ENCODE data around the gene TTC39A. TPM values are rescaled to one million over a fixed set of nuclear protein-coding genes. Genes with fewer than 3 reads are reported as not detected.

Gene TTC39A
- total RNA-seq, 1 experiment from 2014 or later, result 15.4 TPM

GRCh38 chr1:51329443-51330325 lies 678 bp downstream of the TTC39A start (continued):
- TF ChIP-seq CEBPB (IDR thresholded peaks at IDR 0.05; ENCODE audit: low read depth) (no peak), POLR2A (IDR thresholded peaks at IDR 0.05; ENCODE audit: borderline replicate concordance, extremely low read depth, insufficient read depth, insufficient read length) (no peak), SP1 (IDR thresholded peaks at IDR 0.05; ENCODE audit: low read depth) (no peak)
- TF ChIP-seq, protein P1, sequence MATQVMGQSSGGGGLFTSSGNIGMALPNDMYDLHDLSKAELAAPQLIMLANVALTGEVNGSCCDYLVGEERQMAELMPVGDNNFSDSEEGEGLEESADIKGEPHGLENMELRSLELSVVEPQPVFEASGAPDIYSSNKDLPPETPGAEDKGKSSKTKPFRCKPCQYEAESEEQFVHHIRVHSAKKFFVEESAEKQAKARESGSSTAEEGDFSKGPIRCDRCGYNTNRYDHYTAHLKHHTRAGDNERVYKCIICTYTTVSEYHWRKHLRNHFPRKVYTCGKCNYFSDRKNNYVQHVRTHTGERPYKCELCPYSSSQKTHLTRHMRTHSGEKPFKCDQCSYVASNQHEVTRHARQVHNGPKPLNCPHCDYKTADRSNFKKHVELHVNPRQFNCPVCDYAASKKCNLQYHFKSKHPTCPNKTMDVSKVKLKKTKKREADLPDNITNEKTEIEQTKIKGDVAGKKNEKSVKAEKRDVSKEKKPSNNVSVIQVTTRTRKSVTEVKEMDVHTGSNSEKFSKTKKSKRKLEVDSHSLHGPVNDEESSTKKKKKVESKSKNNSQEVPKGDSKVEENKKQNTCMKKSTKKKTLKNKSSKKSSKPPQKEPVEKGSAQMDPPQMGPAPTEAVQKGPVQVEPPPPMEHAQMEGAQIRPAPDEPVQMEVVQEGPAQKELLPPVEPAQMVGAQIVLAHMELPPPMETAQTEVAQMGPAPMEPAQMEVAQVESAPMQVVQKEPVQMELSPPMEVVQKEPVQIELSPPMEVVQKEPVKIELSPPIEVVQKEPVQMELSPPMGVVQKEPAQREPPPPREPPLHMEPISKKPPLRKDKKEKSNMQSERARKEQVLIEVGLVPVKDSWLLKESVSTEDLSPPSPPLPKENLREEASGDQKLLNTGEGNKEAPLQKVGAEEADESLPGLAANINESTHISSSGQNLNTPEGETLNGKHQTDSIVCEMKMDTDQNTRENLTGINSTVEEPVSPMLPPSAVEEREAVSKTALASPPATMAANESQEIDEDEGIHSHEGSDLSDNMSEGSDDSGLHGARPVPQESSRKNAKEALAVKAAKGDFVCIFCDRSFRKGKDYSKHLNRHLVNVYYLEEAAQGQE (IDR thresholded peaks at IDR 0.05; ENCODE audit: low read depth), result no peak

DNA sequence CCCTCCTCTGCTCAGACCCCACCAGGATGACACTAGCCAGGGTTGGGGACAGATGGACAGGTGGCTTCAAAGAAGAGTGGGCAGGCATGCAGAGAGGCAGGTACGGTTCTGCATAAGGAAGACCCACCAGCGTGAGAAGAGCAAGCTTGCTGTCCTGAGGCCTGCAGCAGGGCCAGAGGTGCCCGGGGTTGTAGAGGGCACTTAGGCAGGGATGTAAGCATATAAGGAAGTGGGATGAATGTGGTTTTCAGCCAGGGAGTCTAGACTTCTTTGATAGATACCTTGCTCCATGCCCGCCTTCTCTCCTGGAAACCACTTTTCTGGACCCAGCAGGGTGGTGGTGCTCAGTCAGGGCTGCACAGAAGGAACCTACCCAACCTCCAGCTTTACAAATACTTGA lies 1.4 kb downstream of the TTC39A start:
- BruUV-seq (replicated peaks), result no TSS peak
- Histone ChIP-seq H3K27me3 (ENCODE audit: insufficient read depth, low read length) (no peaks in the 10 kb centered on the region), H3K9me3 (ENCODE audit: control insufficient read depth in 1 of 2, insufficient read depth in 1 of 2, low read depth in 1 of 2, low read length in 2 of 2) (no peaks in the 10 kb centered on the region), H3K79me2 (ENCODE audit: insufficient read depth, low read length) (peaks cover 2% of the 10 kb centered on the region; the same call in 1 of the 2 replicates), H3K4me2 (ENCODE audit: low read length) (peak overlapping the region; percentile 85), H4K20me1 (ENCODE audit: insufficient read depth) (no peaks in the 10 kb centered on the region), H3K27ac (ENCODE audit: low read depth, low read length) (no peak overlapping the region), H3K36me3 (ENCODE audit: control insufficient read depth in 1 of 2, insufficient read depth in 2 of 2, low read length in 2 of 2) (no peaks in the 10 kb centered on the region), H3K4me1 (ENCODE audit: control insufficient read depth in 1 of 2, insufficient read depth in 2 of 2, low read length in 2 of 2) (peaks cover 22 to 53% of the 10 kb centered on the region in 2 experiments), H2AFZ (ENCODE audit: low read depth, low read length, poor library complexity, severe bottlenecking) (no peak overlapping the region), H3K9ac (ENCODE audit: low read length) (no peak overlapping the region), H3K9me2 (ENCODE audit: insufficient read depth) (no peaks in the 10 kb centered on the region), H3K4me3 (replicated peaks in 1 of 2; ENCODE audit: low read depth in 1 of 2, low read length in 2 of 2) (no peak overlapping the region)
- ATAC-seq (no peak), DNase-seq (ENCODE audit: low read depth, low spot score) (no peak)
- ChIA-PET CTCF (interaction anchor here (0.7 kb wide), 1 partner anchor 8 kb away, joined by 3 read pairs; no protein-coding TSS in a partner anchor), POLR2A (no interaction called here), RAD21 (ENCODE audit: low non-redundant PET in 1 of 2, low total read pairs in 2 of 2, uncharacterized antibody in 2 of 2, unreplicated experiment in 2 of 2) (no interaction called here)
- intact Hi-C loops (cut with micrococcal nuclease), result no loop called here
- no peak for TF ChIP-seq SRF (IDR thresholded peaks at IDR 0.05; ENCODE audit: low read depth)
- TF ChIP-seq ELF1 (IDR thresholded peaks at IDR 0.05; ENCODE audit: borderline replicate concordance, low read depth), result no peak
- no peak for TF ChIP-seq SIN3A (IDR thresholded peaks at IDR 0.05; ENCODE audit: low read depth)
- TF ChIP-seq, protein P2, sequence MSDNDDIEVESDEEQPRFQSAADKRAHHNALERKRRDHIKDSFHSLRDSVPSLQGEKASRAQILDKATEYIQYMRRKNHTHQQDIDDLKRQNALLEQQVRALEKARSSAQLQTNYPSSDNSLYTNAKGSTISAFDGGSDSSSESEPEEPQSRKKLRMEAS (IDR thresholded peaks at IDR 0.05), result no peak
- no peak for TF ChIP-seq EZH2phosphoT487 (IDR thresholded peaks at IDR 0.05; ENCODE audit: borderline replicate concordance)
- TF ChIP-seq YY1 (IDR thresholded peaks at IDR 0.05; ENCODE audit: extremely low read depth, insufficient replicate concordance, low read depth, low read length), result no peak
- TF ChIP-seq POLR2A (IDR thresholded peaks at IDR 0.05; ENCODE audit: borderline replicate concordance, extremely low read depth, insufficient read depth, insufficient read length), result no peak
- TF ChIP-seq POLR2AphosphoS5 (IDR thresholded peaks at IDR 0.05; ENCODE audit: low read depth, low read length), result no peak
- TF ChIP-seq RAD21 (IDR thresholded peaks at IDR 0.05; ENCODE audit: low read depth), result no peak
- TF ChIP-seq EGR1 (IDR thresholded peaks at IDR 0.05; ENCODE audit: low read depth), result no peak
- no peak for TF ChIP-seq CTCF (IDR thresholded peaks at IDR 0.05 in 2 of 3, conservative IDR thresholded peaks at IDR 0.05 in 1 of 3; ENCODE audit: borderline replicate concordance in 1 of 3, insufficient read depth in 1 of 3, low read depth in 2 of 3, low read length in 2 of 3)
- no peak for TF ChIP-seq CBX3 (IDR thresholded peaks at IDR 0.05; ENCODE audit: low read depth)
- no peak for TF ChIP-seq CEBPB (IDR thresholded peaks at IDR 0.05; ENCODE audit: low read depth)
- TF ChIP-seq ZBTB33 (IDR thresholded peaks at IDR 0.05; ENCODE audit: extremely low read depth, insufficient replicate concordance, low read length), result no peak
